Measurements from ENCODE around the gene FLT1.

Gene FLT1

GRCh38 chr13:28529836-28530235, 34.9 kb upstream of the FLT1 start:
- H3K4me1 ChIP-seq (ENCODE audit: insufficient read depth, low read length, severe bottlenecking) = no peaks in the 10 kb centered on the region
- no peak overlapping the region for H3K4me2 ChIP-seq (ENCODE audit: low read length)
- H3K9me2 ChIP-seq (ENCODE audit: low read depth, low read length) = no peaks in the 10 kb centered on the region
- no peaks in the 10 kb centered on the region for H3K27me3 ChIP-seq (ENCODE audit: insufficient read depth, low read length)
- H4K20me1 ChIP-seq (ENCODE audit: insufficient read depth, low read length) = no peaks in the 10 kb centered on the region
- no peaks in the 10 kb centered on the region for H3K9me3 ChIP-seq (ENCODE audit: low read length)
- no peak overlapping the region for H3K27ac ChIP-seq (ENCODE audit: low read depth, low read length, poor library complexity, severe bottlenecking)
- no peak overlapping the region for H2AFZ ChIP-seq (ENCODE audit: low read length)
- H3K79me2 ChIP-seq (ENCODE audit: insufficient read depth, low read length) = no peaks in the 10 kb centered on the region
- no peak overlapping the region for H3K4me3 ChIP-seq (ENCODE audit: low read depth, low read length, poor library complexity, severe bottlenecking)
- H3F3A ChIP-seq (ENCODE audit: insufficient read depth, low read length) = no peaks in the 10 kb centered on the region
- no peaks in the 10 kb centered on the region for H3K36me3 ChIP-seq (ENCODE audit: insufficient read depth, low read length)
- no peak overlapping the region for H3K9ac ChIP-seq (ENCODE audit: low read length)
- no peak for TF ChIP-seq CTCF (IDR thresholded peaks at IDR 0.05; ENCODE audit: low read length)
- no peak for TF ChIP-seq EZH2 (IDR thresholded peaks at IDR 0.05; ENCODE audit: borderline replicate concordance, low read length)

GRCh38 chr13:28528848-28529247, 33.9 kb upstream of the FLT1 start:
- no peaks in the 10 kb centered on the region for H3K9me2 ChIP-seq (ENCODE audit: low read depth, low read length)
- no peak overlapping the region for H3K27ac ChIP-seq (ENCODE audit: low read depth, low read length, poor library complexity, severe bottlenecking)
- no peak overlapping the region for H2AFZ ChIP-seq (ENCODE audit: low read length)
- H3K4me2 ChIP-seq (ENCODE audit: low read length) = no peak overlapping the region
- no peaks in the 10 kb centered on the region for H3K79me2 ChIP-seq (ENCODE audit: insufficient read depth, low read length)
- H3K36me3 ChIP-seq (ENCODE audit: insufficient read depth, low read length) = no peaks in the 10 kb centered on the region
- H3K9me3 ChIP-seq (ENCODE audit: low read length) = no peaks in the 10 kb centered on the region
- H3K4me1 ChIP-seq (ENCODE audit: insufficient read depth, low read length, severe bottlenecking) = no peaks in the 10 kb centered on the region
- TF ChIP-seq EZH2 (IDR thresholded peaks at IDR 0.05; ENCODE audit: borderline replicate concordance, low read length) (no peak), CTCF (IDR thresholded peaks at IDR 0.05; ENCODE audit: low read length) (no peak)
- H3K27me3 ChIP-seq (ENCODE audit: insufficient read depth, low read length) = no peaks in the 10 kb centered on the region
- H3K9ac ChIP-seq (ENCODE audit: low read length) = no peak overlapping the region
- H3F3A ChIP-seq (ENCODE audit: insufficient read depth, low read length) = no peaks in the 10 kb centered on the region
- H3K4me3 ChIP-seq (ENCODE audit: low read depth, low read length, poor library complexity, severe bottlenecking) = no peak overlapping the region
- H4K20me1 ChIP-seq (ENCODE audit: insufficient read depth, low read length) = no peaks in the 10 kb centered on the region

- no peak for TF ChIP-seq CTCF (IDR thresholded peaks at IDR 0.05; ENCODE audit: low read length)
- no peak for TF ChIP-seq EZH2 (IDR thresholded peaks at IDR 0.05; ENCODE audit: borderline replicate concordance, low read length)
- no peaks in the 10 kb centered on the region for H3K9me2 ChIP-seq (ENCODE audit: low read depth, low read length)
- no peak overlapping the region for H3K4me3 ChIP-seq (ENCODE audit: low read depth, low read length, poor library complexity, severe bottlenecking)
- no peaks in the 10 kb centered on the region for H3K4me1 ChIP-seq (ENCODE audit: insufficient read depth, low read length, severe bottlenecking)
- H2AFZ ChIP-seq (ENCODE audit: low read length) = no peak overlapping the region
- H3K36me3 ChIP-seq (ENCODE audit: insufficient read depth, low read length) = no peaks in the 10 kb centered on the region
- no peaks in the 10 kb centered on the region for H3K9me3 ChIP-seq (ENCODE audit: low read length)
- no peak overlapping the region for H3K9ac ChIP-seq (ENCODE audit: low read length)
- H3F3A ChIP-seq (ENCODE audit: insufficient read depth, low read length) = no peaks in the 10 kb centered on the region
- H3K4me2 ChIP-seq (ENCODE audit: low read length) = no peak overlapping the region
- H3K27ac ChIP-seq (ENCODE audit: low read depth, low read length, poor library complexity, severe bottlenecking) = no peak overlapping the region
- H4K20me1 ChIP-seq (ENCODE audit: insufficient read depth, low read length) = no peaks in the 10 kb centered on the region
- H3K79me2 ChIP-seq (ENCODE audit: insufficient read depth, low read length) = no peaks in the 10 kb centered on the region
- no peaks in the 10 kb centered on the region for H3K27me3 ChIP-seq (ENCODE audit: insufficient read depth, low read length)
Observed at GRCh38 chr13:28528388-28528787, 33.5 kb upstream of the FLT1 start.

Measured in OCI-LY1 (cell line).